ENCODE data around the gene TNNI3K.

TNNI3K gene

DNA sequence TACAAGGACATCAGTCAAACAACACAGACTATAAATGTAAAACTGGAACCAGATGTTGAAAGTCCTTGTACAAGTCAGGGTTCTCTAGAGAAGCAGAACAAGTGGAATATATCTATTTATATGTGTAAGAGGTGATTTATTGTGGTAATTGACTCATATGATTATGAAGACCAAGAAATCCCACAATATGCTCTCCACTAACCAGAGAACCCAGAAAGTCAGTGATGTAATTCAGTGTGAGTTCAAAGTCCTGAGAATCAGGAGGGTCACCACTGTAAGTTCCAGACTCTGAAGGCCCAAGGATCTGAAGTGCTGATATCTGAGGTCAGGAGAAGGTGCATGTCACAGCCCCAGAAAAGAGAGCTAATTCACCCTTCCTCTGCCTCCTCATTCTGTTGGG, 220.2 kb downstream of the TNNI3K start:
- no peak for DNase-seq

DNA sequence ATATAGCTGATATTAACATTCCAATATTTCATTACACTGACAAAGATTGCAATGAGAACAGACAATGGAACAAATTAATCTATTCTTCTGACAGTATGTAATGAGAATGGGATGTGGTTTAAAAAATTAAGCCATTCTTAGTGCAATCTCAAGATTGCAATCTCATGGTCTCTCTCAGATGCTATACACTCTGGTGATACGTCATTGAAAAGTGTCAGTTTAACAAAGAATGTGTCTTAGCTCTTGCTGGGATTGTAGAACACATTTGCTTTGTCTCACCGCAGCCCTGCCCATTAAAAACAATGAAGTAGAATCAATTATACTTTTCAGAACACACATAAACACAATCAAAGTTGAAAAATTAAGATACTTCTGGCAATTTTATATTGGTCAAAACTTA, 222.1 kb downstream of the TNNI3K start:
- DNase-seq, result no peak

DNA sequence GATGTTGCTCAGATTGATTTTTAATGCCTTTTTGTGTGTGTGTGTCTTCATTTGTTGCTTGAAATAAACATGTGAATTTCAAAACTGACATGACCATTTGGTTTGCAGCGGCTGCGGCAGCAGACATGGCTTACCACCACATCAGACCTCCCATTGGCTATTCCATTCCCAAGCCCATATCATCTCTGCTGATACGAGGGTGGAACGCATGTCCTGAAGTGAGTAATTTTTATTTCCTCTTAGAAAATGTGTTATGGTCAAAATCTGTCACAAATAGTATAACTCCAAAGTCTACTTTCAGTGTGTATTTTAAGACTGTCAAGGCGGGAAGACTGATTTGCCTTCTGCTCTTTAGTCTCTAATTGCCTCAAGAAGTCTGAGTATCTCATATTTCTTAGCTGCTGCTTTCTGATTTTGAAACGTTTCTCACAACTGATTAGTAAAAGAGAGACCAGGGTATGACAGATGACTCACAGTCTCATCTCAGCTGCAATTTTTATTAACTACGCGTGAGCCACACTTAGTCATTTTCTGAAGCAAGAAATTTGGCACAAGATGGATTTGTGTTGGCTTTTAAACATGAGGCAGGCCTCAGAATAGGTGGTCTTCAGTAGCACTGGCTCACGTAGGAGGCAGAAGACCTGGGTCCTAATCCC, 228.3 kb downstream of the TNNI3K start:
- no peak for DNase-seq

DNA sequence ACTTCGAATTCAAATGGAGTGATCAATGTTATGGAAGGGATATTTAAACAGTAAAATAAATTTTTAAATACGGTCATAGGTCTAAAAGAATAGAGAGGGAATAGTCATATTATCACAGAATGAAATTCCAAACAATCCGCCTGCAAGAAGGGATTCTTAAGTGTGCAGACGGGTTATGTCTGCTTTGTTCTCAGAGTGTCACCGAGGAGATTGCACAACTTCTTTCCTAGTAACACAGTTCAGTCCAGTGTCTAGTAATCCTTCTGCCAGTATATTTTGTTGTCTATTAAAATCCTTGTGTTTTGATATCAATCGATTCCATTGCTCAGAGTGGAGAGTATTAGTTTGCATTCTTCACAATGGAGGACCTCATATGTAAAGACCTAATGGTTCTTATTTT, 228.8 kb downstream of the TNNI3K start:
- DNase-seq, result no peak

DNA sequence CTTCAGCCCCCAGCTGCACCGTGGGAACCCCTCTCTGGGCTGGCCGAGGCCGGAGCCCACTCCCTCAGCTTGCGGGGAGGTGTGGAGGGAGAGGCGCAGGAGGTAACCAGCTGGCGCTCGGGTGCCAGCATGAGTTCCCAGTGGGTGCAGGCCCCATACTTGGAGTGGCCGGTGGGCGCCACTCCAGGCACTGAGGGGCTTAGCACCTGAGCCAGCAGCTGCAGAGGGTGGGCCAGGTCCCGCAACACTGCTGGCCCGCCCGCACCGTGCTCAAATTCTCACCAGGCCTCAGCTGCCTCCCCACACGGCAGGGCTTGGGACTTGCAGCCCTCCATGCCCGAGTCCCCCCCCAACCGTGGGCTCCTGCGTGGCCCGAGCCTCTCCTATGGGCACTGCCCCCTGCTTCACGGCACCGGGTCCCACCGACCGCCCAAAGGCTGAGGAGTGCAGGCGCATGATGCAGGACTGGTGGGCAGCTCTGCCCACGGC, 230.1 kb downstream of the TNNI3K start:
- DNase-seq, result no peak

DNA sequence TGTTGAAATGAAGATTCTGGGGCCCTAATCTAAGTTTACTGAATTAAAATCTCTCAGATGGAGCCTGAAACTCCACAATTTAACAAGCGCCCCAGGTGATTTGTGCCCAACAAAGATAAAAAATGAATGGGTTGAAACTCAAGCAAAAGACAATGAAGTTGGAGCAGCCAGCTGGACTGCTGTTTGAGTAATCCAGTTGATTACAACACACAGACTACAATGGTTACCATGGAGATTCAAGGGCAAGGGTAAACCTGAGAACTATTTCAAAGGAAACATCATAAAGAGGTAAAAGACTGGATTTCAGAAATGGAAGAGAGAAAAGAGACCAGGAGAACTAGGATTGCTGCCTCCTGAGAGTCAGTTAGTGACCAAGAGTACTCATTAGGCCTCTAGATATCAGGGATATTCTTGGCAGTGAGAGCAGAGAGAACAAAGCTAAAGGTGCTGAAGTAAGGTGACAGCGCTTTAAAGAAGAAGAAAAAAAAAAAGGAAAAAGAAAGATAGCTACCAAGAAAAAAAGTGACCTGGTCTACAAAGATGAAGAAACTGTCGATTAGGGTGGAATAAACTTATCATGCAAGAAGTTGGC, 232.7 kb downstream of the TNNI3K start:
- DNase-seq, result no peak

DNA sequence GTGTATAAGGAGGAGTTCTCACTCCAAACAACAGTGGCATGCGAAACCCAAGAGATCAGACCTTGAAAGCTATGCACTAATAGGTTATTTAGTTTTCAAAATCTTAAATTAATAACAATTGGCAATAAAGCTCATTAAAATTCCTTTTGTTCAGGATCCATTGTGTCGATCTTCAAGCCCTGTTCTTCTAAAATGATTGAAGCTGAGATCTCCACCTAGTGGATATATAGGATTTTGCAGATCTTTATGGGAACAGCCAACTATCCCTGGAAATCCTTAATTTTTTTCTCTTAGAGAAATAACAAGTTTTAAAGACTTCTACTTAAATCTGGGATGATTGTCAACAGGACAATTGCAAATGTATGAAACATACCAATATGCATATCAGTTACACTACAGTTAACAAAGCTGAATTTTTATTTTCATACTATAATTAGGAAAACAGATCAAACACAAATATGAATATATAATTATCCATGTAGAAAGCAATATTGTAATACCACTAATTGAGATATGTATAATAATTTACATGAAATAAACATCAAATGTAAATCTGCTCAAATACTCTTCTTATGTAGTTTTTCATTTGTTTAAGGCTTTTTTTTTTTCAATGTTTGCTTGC, 233.9 kb downstream of the TNNI3K start:
- no peak for DNase-seq

DNA sequence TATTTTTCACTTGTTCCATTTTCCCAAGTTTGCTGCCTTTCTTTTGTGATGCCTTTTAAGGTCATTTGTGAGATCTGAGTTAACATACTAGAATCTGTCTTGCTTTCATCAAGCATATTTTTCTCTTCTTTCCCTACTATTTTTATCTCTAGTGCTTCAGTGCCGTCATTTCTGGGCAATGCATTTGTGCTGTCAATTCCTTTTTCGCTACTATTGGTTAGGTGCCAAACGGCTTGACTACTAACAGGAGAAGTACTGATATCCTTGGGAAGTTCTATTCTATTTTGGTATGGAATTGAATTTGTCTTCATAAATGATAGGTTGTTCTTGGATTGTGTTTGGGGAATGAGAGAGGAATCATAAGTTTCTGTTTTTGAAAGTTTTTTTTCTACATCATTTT, 235.1 kb downstream of the TNNI3K start:
- no peak for DNase-seq

DNA sequence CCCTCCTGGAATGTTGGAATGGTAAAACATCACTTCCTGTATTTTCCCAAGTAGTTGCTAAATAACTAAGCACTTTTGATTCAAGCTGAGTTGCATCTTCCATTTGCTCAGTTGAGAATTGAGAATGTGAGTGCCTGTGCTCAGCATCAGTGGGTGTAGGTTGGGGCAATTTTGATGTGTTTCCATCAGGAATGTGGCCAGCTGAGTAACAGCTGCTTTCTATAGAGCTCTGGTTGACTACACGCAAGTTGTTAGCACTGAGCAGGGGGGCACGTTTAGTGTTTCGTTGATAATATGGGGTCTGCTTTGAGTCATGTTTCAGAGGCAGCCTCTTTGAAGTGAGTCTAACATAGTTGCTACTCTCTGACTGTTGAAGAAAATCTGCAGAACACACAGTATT, 235.7 kb downstream of the TNNI3K start:
- no peak for DNase-seq

DNA sequence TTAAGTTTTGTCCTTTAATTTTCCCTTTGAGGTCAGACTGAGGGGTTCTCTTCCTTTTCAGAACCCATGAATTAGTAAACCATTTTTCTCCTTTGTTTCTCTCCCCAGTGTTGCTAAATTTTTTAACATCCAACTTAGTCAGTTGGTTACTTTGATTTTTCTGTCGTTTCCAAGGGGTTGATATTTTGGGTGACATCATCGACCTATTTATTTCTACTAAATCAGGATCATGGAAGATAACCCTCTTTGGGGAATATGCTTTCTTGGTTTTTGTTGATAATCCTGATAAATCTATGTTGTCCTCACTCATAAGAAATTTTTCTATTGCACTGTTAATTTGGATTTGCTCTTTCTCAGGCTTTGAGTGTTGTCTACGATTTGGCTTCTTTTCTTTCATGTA, 236.3 kb downstream of the TNNI3K start:
- DNase-seq, result no peak

DNA sequence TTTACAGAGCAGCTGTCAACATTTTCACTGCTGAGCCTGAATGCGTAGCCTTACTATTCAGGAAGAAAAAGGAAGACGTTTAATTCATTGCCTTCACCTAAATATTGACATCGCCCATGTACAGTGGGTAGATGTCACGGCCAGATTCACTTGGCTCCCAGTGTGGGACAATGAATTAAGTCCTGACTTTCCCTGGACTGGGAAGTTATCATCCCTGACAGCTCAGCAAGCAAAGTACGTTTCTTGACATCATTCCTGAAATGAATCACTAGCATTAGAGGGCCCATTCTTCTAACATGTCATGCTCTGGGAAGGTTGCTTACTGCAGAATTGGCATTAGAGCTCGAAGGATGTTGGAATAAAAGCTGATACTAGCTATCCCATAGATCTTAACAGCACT, 239.4 kb downstream of the TNNI3K start:
- no peak for DNase-seq

DNA sequence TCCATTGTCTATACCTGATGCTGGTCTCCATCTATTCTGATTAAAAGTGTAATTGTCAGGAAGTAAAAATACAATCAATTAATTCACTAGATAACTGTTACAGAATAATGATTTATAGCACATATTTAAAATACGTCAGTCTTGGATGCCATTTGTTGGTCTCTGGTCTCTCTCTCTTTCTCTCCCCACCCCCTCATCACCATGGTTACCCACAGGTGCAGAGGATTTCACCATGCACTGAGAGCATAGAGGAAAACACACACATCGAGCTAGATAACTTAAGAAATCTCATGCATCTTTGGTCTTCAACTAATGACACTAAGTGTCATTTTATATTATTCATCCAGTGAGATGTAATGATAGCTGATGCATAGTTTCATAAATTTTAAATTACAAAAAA, 243.8 kb downstream of the TNNI3K start:
- no peak for DNase-seq

DNA sequence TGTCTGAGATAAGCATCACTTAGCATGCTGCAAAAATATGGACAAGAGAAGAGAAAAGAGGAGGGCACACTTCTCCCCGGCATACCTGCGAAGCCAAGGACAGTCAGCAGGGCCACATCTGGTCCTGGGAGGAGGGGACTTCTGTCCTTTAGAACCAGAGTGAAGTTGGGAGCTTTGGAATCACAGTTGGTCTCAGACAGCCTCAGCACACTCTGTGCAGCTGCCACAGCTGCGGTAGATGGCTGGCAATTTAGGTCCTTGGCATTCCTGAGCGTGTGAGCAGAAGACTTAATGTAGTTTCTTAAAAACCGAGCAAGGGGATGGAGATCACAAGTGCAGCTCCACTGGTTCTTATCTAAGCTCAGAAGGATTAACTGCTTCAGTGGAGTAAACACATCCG, 244.9 kb downstream of the TNNI3K start:
- no peak for DNase-seq

DNA sequence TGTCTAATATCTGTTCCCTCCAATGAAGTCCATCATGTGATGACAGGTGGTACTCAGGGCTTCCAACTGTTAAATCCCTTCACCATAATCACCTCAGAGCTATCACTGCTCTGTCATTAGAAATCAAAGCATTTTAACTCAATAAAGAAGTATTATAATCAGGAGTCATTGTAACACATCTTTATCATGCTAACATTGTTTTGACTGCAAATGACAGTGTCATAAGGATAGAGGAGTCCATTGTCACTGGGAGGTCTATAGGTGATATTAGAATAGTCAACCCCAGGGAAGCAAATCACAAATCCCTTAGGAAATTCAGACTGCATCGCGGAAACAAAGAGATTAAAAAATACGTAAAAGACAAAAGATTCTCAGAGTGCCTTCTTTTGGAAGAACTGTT, 246.4 kb downstream of the TNNI3K start:
- no peak for DNase-seq

DNA sequence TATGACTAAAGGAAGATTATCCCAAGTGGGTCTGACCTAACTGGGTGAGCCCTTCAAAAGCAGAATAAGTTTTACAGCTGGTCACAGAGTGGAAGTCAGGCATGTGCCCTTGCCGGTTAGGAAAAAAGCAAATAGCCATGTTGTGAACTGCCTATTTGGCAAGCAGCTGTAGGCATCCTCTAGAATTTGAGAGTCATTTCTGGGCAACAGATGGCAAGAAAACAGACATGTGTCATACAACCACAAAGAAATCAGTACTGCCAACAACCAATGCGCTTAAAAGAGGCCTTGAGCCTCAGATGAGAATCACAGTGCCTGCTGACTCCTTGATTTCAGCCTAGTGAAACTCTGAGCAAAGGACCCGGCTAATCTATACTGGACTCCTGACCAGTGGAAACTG, 250.4 kb downstream of the TNNI3K start:
- DNase-seq, result no peak

DNA sequence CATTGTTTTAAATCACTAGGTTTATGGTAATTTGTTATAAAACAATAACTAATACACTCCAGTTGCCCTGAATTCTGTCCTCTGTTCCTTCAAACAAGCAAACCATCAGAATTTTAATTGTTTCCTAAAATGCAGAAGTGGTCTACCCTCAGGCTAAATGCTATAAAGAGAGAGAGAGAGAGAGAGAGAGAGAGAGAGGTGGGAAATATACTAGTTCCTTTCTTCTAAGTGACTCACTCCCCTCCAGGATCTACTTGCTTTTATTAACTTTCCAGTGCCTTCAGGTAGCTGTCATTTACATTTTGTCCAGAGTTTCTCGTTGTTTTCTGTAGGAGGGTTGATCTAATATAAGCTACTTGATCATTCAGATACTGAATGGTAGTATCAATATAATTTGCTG, 250.8 kb downstream of the TNNI3K start:
- no peak for DNase-seq

DNA sequence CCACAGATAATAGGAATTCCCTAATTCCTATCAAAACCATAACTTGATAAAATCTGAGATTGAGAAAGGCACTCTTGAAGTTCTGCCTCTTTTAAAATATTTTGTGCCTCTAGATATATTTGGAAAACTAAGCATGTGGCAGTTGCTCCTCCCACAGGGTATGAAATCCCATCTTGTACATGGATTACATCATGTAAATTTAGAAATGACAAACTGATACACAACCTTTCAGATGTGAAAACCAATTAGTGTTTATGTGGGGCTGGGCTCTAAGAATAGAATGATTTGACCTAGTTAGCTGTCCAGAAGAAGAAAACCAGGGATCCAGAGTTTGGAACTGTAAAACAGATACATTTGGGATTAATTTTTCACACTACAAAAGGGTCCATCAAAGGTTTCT, 261.5 kb downstream of the TNNI3K start:
- DNase-seq, result no peak

DNA sequence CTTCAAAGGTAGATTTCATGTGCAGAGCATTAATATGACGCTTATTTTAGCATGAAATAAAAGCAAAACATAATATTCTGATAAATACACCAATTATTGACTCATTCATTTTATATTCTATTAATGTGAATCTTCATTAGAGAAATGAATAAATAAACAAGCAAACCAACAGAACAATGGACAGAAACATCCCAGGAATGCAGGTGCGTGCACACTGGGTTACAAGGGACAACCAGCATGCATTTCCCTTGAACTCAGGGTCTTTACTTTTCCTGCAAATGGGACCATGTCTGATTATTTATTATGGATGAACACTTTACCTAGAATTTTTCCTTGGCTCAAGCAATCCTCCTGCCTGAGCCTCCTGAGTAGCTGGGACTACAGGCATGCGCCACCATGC, 263.7 kb downstream of the TNNI3K start:
- DNase-seq, result no peak

DNA sequence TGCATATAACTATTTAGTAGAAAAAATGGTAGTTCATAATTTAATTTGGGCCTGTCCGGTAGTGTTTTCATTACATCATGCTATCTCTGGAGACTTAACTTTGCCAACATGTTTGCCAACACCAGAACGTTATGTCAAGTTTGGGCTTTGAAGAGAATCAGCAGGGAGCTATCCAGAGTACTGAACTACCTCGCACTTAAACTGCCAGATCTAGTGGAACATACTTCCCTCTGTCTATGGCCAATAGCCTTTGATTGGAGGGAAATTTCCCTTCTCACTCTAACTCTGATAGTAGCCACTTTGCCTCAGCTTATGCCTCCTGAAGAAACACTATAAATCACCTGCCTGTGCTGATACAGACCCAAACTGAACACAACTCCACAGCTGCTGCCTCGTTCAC, 267.2 kb downstream of the TNNI3K start:
- no peak for DNase-seq

DNA sequence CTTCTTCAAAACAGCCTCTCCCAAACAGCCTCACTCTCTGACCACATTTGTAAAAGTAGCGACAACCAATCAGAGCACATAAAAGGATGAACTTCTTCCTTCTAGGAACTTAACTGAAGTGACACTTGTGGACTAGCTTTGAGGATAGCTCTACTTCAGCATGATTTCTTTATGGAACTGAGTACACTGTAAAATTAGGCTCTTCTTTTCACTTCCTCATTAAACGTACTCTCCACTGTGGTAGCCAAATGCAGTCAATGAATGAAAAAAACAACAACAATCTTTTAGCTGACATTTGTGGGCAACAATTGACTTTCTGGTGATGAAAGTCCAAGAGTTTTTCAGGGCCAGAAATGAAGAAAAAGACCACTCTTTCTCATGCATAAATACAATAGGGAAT, 267.7 kb downstream of the TNNI3K start:
- DNase-seq, result no peak

DNA sequence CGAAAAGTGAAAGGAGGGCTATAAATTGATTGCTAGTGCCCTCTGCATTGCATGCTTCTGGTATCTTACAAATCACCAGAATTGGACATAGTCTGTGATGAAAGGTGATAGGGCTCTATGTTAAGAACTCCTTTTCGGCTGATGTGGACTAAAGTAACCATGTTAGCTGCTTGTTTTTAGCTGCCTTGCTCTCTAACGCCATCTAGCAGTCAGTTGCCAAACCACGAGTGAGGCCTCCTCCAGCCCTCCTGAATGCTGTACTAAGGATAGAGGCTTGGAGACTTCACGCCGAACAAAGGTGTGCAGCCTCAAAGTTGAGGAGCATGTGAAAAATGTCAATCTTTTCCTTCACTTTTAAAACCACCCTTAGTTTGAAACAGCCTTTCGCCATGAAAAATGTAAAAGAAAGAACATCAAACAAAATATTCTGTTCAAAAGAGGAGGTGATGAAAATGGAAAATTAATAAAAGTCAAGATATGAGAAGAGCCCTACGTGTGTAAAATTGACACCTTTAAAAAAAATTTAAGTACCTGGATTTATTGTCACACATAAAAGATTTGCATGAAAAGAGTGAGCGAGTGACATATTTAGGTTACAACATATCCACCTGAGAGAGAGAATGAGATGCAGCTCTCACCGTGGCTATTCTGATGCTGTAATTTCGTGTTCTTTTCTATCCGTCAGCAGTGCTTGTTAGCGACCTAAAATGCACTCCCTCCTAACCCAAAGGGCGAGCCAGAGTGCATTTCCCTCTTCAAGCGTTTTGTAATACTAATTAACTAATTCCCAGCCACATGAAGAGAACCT, 269.1 kb downstream of the TNNI3K start:
- DNase-seq, result peak; percentile 63

DNA sequence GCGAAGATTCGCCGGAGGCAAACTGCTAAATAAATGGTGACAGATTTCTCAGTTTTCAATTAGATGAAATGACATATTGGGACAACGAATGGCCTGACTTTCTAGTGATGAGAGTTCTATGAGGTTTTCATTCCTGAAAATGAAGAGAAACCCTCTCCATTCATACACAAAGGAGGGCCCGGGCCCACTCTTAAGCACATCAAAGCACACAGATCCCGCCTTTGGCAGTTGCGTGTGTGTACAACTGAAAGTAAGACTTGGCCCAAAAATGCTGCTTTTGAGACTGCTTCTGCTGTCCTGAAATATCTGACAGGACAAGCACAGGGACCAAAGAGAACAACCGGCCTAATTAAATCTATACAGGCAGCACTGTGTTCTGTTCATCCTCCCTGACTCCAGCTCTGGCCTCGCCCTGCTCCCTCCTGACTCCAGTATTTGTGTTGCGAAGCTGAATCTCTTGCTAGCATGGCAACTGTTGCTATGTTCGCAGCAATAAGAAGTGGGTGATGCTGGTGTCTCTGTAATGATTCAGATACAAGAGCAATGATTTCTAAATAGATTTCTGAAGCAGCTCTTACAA, 269.8 kb downstream of the TNNI3K start:
- no peak for DNase-seq

DNA sequence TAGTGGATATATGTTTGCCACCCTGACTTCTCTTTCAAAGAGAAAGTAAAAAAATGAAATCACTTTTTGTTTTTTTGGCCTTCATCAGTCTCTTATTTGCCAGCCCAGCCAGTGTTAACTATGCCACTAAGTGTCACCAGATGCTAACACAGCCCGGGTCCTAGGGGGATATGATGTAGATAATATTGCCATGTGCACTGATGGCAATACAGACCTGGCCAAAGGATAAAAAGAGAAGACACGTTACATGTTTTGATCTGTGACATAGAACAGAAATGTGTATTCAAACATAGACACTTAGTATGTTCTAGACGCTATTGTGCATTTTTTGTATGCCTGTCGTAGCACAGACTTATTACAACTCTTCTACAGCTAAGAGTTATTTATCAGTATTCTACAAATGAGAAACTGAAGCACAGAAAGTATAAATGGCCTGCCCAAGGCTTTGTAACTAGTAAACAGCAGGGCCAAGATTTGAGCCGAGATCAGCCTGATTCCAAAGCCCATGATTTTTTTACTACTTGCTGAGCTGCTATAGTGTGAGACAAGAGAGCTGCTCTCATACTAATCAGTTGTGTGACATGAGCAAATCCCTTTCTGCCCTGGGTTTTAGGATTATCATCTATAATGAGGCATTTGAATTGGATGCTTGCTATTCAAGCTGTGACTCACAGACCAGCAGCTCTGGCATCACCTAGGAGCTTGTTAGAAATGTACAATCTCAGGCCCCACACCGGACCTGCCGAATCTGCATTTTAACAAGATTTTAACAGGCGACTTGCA, 270.9 kb downstream of the TNNI3K start:
- DNase-seq, result no peak
